ENCODE results near the gene PXDN.

The PXDN gene

GRCh38 chr2:1586923-1587840 is 157.1 kb downstream of the PXDN start:
- no peak for DNase-seq (ENCODE audit: extremely low read depth in 1 of 2, low read depth in 1 of 2)

- no peak for DNase-seq (ENCODE audit: extremely low read depth in 1 of 2, low read depth in 1 of 2)
These were observed 157.9 kb downstream of the PXDN start for GRCh38 chr2:1586251-1586922.

- no peak for DNase-seq (ENCODE audit: extremely low read depth in 1 of 2, low read depth in 1 of 2)
These were observed 158.7 kb downstream of the PXDN start for GRCh38 chr2:1585635-1586034.

GRCh38 chr2:1584691-1585485 is 159.4 kb downstream of the PXDN start:
- no peak for DNase-seq (ENCODE audit: extremely low read depth in 1 of 2, low read depth in 1 of 2)

GRCh38 chr2:1584051-1584531 is 160.2 kb downstream of the PXDN start:
- DNase-seq (ENCODE audit: extremely low read depth in 1 of 2, low read depth in 1 of 2): no peak

- no peak for DNase-seq (ENCODE audit: extremely low read depth in 1 of 2, low read depth in 1 of 2)
These were observed 161.4 kb downstream of the PXDN start for GRCh38 chr2:1582891-1583341.

- no peak for DNase-seq (ENCODE audit: extremely low read depth in 1 of 2, low read depth in 1 of 2)
These were observed 162.2 kb downstream of the PXDN start for GRCh38 chr2:1581965-1582625.
